NT2/D1 (cell line): ENCODE measurements around the gene CAMTA1.

Source experiments
- SUZ12 ChIP-seq: IDR thresholded peaks from 2 replicates; pipeline ENCODE4 v1.6.1; 2011; ENCODE audit not compliant: insufficient read length, insufficient read depth; ENCODE audit errors: extremely low read depth
- YY1 ChIP-seq: IDR thresholded peaks from 2 replicates; pipeline ENCODE4 v1.6.1; 2011; ENCODE audit not compliant: insufficient read length, insufficient read depth
- ZNF274 ChIP-seq: IDR thresholded peaks from 2 replicates; pipeline ENCODE4 v1.6.1; 2011; ENCODE audit warnings: mild to moderate bottlenecking, low read depth, low read length

- TF ChIP-seq ZNF274: no peak
- TF ChIP-seq YY1: no peak
- TF ChIP-seq SUZ12: no peak
Measured at GRCh38 chr1:7483634-7484383, 698.6 kb downstream of the CAMTA1 start.
